HK-2 (cell line): Measurements from ENCODE around the gene MAPK11.

Experiments
- DNase-seq: peaks from one replicate; pipeline ENCODE4 v3.0.0-alpha.2; 2018; ENCODE audit not compliant: unreplicated experiment

The MAPK11 gene

DNA sequence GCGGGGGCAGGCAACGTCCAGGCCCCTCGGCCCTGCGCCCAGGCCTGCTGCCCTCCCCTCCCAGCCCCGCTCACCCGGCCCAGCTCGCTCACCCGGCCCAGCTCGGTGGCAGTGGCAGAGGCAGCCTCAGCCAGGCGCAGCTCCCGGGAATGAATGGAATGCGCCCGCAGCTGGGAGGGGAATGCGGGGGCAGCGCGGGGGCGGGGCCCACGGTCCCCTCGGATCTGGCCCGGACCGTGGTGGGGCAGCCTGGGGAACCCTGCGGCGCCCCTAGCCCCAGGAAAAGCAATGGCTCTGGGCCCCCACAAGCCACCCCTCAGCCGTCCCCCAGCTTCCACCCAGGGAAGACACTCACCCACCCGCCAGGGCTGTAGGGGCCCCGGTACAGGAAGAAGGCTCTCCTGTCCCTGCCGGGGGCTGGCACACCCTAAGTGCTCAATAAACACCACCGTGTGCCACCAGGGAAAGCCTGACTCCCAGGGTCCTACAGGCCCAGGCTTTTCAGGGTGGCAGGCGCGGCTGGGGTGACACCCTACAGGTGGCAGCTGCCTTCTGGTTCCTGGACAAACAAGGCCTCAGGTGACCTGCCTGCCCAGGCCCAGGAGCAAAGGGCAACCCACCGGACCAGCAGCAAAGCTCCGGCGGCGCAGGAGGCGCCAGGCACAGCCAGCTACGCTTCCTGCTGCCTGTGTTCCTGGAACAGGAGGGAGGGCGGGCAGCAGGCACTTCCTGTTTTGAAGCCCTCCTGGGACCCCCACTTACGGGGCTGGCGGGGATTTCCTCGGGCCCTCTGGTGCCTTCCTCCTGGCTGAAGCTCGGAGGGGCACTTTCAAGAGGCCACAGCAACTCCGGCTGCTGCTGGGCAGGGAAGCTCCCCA lies 23.5 kb upstream of the MAPK11 start:
- peak; percentile 84 for DNase-seq

GRCh38 chr22:50292643-50293440 lies 22.7 kb upstream of the MAPK11 start:
- DNase-seq: peak; percentile 67

GRCh38 chr22:50289942-50290630 lies 19.9 kb upstream of the MAPK11 start:
- no peak for DNase-seq

- DNase-seq: no peak
Observed at GRCh38 chr22:50289151-50289941, 19.2 kb upstream of the MAPK11 start.

DNA sequence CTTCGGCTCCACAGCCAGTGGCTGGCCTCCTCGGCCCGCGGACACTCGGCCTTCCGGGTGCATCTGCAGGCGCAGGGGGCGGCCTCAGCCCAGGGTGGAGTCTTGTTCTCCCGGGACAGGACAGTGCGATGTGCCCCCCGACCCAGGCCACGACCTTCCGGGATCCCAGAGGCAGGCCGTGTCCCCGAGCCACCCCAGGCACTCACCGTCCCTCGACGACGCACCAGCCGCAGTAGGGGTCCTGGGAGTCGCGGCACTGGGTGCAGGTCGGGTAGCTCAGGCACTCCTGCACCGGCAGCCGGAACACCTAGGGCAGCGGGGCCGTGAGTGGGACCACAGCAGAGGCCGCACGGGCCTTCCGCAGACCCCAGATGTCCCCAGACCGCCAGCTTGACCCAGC lies 17.6 kb upstream of the MAPK11 start:
- no peak for DNase-seq

- DNase-seq: no peak
Observed at GRCh38 chr22:50286701-50287318, 16.6 kb upstream of the MAPK11 start.

GRCh38 chr22:50286275-50286674 lies 16.1 kb upstream of the MAPK11 start:
- DNase-seq: no peak

DNA sequence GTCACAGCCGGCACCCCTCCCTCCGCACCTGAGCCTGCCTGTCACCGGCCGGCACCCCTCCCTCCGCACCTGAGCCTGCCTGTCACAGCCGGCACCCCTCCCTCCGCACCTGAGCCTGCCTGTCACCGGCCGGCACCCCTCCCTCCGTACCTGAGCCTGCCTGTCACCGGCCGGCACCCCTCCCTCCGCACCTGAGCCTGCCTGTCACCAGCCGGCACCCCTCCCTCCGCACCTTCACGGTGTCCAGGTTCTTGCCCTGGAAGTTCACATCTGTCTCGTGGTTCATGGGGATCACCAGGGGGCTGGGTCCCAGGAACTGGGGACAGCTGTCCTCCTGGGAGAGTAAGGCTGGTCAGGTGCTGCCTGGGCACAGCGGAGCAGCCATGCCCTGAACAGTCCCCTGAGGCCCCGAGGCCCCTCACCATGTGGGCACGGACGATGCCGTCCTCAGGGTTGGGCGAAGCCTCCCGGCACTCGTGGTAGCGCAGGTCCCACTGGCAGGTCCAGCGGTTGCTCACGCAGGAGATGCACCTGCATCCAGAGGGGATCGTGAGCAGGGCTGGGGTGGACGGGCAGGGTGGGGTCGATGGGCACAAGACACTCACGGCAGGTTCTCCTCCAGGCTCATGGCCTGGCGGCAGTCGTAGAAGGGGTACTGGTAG lies 15.5 kb upstream of the MAPK11 start:
- DNase-seq: no peak

DNA sequence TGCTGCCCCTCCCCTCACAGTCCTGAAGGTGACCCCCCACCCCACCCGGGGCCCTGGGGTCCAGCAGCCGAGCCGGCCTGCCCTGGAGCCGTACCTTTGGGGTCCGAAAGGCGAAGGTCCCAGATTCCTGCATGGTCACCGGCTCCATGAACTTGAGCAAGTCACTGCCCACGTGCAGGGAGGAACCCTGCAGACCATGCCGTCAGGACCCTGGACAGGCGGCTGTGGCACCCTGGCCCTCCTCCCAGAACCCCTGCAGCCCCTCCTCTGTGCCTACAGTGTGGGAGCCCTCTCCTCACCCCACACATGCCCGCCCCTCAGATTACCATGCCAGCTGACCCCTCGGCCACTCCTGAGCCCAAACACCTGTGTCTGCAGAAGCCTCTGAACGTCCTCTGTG lies 14.3 kb upstream of the MAPK11 start:
- no peak for DNase-seq

DNA sequence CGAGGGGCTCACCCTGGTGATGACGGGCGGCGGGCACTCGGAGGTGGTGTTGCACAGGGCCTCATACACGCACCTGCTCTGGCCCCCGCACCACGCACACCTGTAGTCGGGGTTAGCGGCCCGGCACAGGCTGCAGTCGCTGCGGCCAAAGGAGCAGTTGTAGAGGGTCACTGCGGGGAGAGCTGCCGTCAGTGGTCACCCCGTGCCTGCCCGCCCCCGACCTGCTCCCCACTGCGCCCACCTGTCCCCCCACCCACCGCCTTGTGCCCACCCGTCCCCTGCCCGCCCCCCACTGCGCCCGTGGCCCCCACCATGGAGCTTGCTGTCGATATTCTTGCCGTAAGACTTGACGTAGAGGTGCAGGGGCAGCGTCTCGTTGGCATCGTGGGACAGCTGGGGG lies 13.6 kb upstream of the MAPK11 start:
- DNase-seq: no peak

DNA sequence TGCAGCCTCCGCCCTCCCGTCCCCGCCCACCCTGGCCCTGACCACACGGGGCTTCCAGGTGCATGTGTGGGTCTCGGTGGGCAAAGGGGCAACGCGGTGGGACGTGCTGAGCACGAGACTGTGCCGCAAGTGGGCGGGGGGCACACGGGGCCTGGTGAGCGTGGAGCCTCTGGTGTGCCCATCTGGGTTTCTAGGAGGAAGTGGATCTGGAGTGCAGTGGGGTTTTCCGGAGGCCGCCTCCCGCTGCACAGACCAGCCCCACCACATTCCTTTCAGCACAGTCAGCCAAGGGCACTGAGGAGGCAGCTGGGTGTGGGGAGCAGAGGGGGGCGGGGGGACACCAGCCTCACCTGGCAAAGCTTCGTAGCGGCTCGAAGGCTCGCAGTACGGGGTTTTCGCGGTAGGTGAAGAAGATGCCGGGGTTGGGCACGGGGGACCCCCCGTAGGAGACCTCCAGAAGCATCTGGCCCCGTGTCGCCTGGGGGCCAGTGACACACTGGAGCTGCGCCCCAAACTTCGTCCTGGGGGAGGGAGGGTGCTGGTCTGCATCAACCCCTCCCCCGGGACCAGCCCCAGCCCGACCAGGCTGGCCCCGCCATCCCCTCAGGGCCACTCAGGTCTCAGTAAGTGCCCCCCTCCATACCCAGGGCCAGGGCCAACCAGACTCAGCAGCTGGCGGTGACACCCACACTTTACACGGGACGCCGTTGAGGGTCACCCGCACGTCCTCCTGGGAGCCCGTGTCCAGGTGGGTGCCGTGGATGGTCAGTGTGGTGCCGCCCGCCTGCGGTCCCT lies 12.4 kb upstream of the MAPK11 start:
- DNase-seq: peak; percentile 85

GRCh38 chr22:50281957-50282356 lies 11.8 kb upstream of the MAPK11 start:
- DNase-seq: no peak

DNA sequence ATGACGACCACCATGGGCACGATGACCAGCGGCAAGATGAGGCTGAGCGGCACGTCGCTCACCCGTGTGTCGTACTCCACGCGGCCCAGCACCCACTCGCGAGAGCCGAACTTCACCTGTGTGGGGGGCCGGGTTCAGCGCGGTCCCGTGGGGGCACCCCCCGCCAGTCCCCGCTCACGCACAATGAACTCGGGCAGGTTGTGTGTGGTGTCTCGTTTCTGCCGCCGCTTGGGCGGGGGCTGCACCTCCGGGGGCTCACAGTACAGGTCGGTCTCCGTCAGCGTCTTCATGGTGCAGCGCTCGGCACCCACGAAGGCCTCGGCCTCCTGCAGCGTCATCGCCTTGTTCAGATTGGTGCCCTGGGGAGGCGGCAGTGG lies 11.2 kb upstream of the MAPK11 start:
- DNase-seq: no peak

DNA sequence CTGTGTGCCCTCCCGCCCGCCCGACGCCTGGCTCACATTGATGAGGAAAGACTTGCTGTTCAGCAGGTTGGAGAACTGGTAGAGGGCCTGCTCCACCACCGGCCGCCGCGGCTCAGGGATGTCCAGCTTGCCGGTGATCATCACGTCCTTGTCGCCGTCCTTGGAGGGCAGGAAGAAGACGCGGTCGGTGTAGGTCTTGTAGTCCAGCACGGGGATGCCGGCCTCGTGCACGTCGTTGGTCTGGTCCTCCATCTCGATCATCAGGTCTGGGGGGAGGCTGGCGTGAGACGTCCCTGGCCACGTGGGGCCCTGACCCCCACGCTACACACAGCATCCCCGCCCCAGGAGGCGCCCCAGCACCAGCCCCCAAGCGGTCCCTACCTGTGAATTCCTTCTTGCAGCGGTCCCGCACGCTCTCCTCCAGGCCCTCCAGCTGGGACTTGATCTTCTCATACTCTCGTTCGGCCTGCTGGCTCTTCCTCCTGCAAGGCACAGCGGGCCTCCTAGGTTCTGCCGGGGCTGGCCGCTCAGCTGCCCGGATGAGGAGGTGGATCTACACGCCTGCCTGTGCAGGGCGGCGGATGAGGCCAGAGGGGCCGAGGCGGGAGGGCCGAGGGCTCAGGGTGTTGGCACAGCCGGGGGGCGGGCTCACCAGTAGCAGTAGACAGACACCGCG lies 10.7 kb upstream of the MAPK11 start:
- DNase-seq: no peak

DNA sequence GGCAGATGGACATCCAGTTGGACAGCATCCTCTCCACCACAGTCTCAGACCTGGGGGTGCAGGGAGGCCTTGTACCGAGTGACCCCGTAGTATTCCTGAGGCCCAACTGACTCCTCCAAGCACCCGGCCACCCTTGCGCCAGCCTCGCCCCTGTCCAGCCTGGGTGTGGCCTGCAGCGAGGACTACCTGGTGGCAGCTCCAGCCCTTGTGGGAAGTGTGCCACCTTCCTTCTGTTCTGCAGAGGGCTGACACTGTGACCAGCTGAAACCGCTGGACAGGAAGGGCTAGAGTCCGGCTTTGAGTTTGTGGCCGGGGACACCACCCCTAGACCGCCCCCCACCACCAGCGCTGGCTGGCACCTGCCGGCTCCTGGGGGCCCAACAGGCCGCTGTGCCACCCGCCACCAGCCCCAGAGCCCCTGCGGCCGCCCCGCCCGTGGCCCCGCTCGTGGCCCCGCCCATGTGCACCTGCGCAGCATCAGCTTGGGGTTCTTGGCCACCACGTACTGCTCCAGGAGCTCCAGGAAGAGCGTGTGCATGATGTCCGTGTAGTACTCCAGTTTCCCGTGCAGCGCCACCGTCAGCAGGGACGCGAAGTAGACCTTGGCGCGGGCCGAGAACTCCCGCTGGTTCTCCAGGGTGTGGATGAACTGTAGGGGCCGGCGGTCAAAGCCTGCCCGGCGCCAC lies 10.0 kb upstream of the MAPK11 start:
- DNase-seq: no peak

GRCh38 chr22:50278956-50279619 lies 8.9 kb upstream of the MAPK11 start:
- DNase-seq: no peak

GRCh38 chr22:50278461-50278860 lies 8.3 kb upstream of the MAPK11 start:
- no peak for DNase-seq

DNA sequence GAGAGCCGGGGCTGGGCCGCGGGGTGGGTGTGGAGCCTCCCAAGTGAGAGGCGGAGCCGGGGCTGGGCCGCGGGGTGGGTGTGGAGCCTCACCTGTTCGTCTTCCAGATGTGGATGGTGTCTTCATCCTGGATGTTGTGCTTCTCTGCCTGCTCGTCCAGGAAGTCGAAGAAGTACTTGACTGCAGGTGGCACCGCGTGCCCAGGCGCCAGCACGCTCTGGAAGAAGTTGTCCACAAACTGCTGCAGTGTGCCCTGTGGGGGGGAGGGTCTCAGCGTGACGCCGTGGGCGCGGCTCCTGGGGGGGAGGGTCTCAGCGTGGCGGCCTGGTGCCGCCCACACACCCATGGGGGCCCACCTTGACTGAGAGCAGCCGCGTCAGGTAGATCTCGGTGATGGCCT lies 7.6 kb upstream of the MAPK11 start:
- no peak for DNase-seq
